Occipital lobe (tissue), 2 donors: Measurements from ENCODE around the gene CHID1. TPM values are rescaled to one million over a fixed set of nuclear protein-coding genes. Genes with fewer than 3 reads are reported as not detected.

Experiments
- DNase-seq: peaks from one replicate; lab custom pipeline; 2025; lab: John Stamatoyannopoulos, UW
- total RNA-seq: library from RNA; depleted of rRNA; stranded (reverse); fragments of >200 nt; gene quantifications from one replicate; pipeline ENCODE4 v1.2.3, GENCODE V29; 2014

Gene CHID1
- total RNA-seq, 1 donor from 2014 or later = 20.9 TPM

GRCh38 chr11:850775-851763 lies 59.5 kb downstream of the CHID1 start:
- DNase-seq = no peak

GRCh38 chr11:849951-850774 lies 60.4 kb downstream of the CHID1 start:
- no peak for DNase-seq

- DNase-seq = no peak
Measured at GRCh38 chr11:849104-849824, 61.3 kb downstream of the CHID1 start.

GRCh38 chr11:848380-848931 lies 62.2 kb downstream of the CHID1 start:
- no peak for DNase-seq

- no peak for DNase-seq
Measured at GRCh38 chr11:847876-848275, 62.7 kb downstream of the CHID1 start.

GRCh38 chr11:846496-847098 lies 64.0 kb downstream of the CHID1 start:
- no peak for DNase-seq

GRCh38 chr11:845872-846495 lies 64.6 kb downstream of the CHID1 start:
- DNase-seq = no peak

GRCh38 chr11:844693-845644 lies 65.6 kb downstream of the CHID1 start:
- no peak for DNase-seq

- no peak for DNase-seq
Measured at GRCh38 chr11:843818-844692, 66.6 kb downstream of the CHID1 start.

GRCh38 chr11:843086-843734 lies 67.4 kb downstream of the CHID1 start:
- DNase-seq = no peak

- DNase-seq = peak; percentile 85
Measured at GRCh38 chr11:842370-843002, 68.1 kb downstream of the CHID1 start, which contains the start of the genes POLR2L and TSPAN4. TSS of gene POLR2L (minus strand) at chr11:842529. CDS start at chr11:842508, 21 bp downstream. TSS of gene TSPAN4 (plus strand) at chr11:842852. CDS start at chr11:850305, 7,453 bp downstream.

GRCh38 chr11:841981-842369 lies 68.6 kb downstream of the CHID1 start:
- no peak for DNase-seq

GRCh38 chr11:839875-840617 lies 70.6 kb downstream of the CHID1 start:
- no peak for DNase-seq

GRCh38 chr11:839280-839623 lies 71.4 kb downstream of the CHID1 start:
- DNase-seq = no peak

- DNase-seq = no peak
Measured at GRCh38 chr11:838441-839279, 72.0 kb downstream of the CHID1 start.

- no peak for DNase-seq
Measured at GRCh38 chr11:837990-838307, 72.7 kb downstream of the CHID1 start.
